KMS-11 (cell line): Measurements from ENCODE around the gene DENND1C.

Experiments
- H2AFZ ChIP-seq: fragments of 200-600 bp; sonication (generic); 2 replicates; pipeline ENCODE4 v1.6.1; 2016; ENCODE audit warnings: antibody characterized with exemption, mixed run types, low read depth
- H3K27ac ChIP-seq: fragments of 200-600 bp; sonication (generic); 2 replicates; pipeline ENCODE4 v1.6.1; 2016; ENCODE audit warnings: mild to moderate bottlenecking, mixed run types
- H3K27me3 ChIP-seq: fragments of 200-600 bp; sonication (generic); 2 replicates; pipeline ENCODE4 v1.6.1; 2017; ENCODE audit warnings: mild to moderate bottlenecking, low read depth, mixed run types, moderate library complexity; ENCODE audit not compliant: insufficient read depth
- H3K36me3 ChIP-seq: fragments of 200-600 bp; sonication (generic); 2 replicates; pipeline ENCODE4 v1.6.1; 2017; ENCODE audit warnings: mild to moderate bottlenecking, mixed run types; ENCODE audit not compliant: insufficient read depth
- H3K4me1 ChIP-seq: fragments of 200-600 bp; sonication (generic); 2 replicates; pipeline ENCODE4 v1.6.1; 2016; ENCODE audit warnings: mild to moderate bottlenecking, low read depth, mixed run types; ENCODE audit not compliant: poor library complexity, severe bottlenecking
- H3K4me2 ChIP-seq: fragments of 200-600 bp; sonication (generic); 2 replicates; pipeline ENCODE4 v1.7.0; 2016; ENCODE audit warnings: mild to moderate bottlenecking, mixed run types
- H3K4me3 ChIP-seq: fragments of 200-600 bp; sonication (generic); IDR thresholded peaks from 2 replicates; pipeline ENCODE4 v1.6.1; 2017; ENCODE audit warnings: low read depth, low read length, mixed read lengths; ENCODE audit not compliant: insufficient read depth
- H3K79me2 ChIP-seq: fragments of 200-600 bp; sonication (generic); 2 replicates; pipeline ENCODE4 v1.6.1; 2016; ENCODE audit warnings: low read depth, mixed run types; ENCODE audit not compliant: insufficient read depth
- H3K9ac ChIP-seq: fragments of 200-600 bp; sonication (generic); 2 replicates; pipeline ENCODE4 v1.6.1; 2016; ENCODE audit warnings: mild to moderate bottlenecking, mixed run types
- H4K20me1 ChIP-seq: fragments of 200-600 bp; sonication (generic); 2 replicates; pipeline ENCODE4 v1.6.1; 2016; ENCODE audit warnings: mild to moderate bottlenecking, mixed run types; ENCODE audit not compliant: insufficient read depth
- CTCF ChIP-seq: fragments of 200-600 bp; sonication (generic); conservative IDR thresholded peaks from 2 replicates; pipeline ENCODE4 v1.6.1; 2017; ENCODE audit warnings: low read depth, mild to moderate bottlenecking, antibody characterized with exemption, low read length, moderate library complexity, mixed read lengths

Gene DENND1C

GRCh38 chr19:6439743-6440142 is 41.8 kb downstream of the DENND1C start:
- Histone ChIP-seq H2AFZ (no peak overlapping the region), H3K4me2 (no peak overlapping the region), H4K20me1 (no peaks in the 10 kb centered on the region), H3K27ac (no peak overlapping the region), H3K4me3 (no peak overlapping the region), H3K79me2 (no peaks in the 10 kb centered on the region), H3K36me3 (no peaks in the 10 kb centered on the region), H3K4me1 (no peaks in the 10 kb centered on the region), H3K27me3 (no peaks in the 10 kb centered on the region), H3K9ac (no peak overlapping the region)
- no peak for TF ChIP-seq CTCF

- no peak for TF ChIP-seq CTCF
- Histone ChIP-seq H3K36me3 (no peaks in the 10 kb centered on the region), H3K79me2 (no peaks in the 10 kb centered on the region)
Measured at GRCh38 chr19:6433663-6434062, 47.9 kb downstream of the DENND1C start, which contains the start of gene SLC25A41. TSS of gene SLC25A41 (minus strand) at chr19:6433763. CDS start at chr19:6433693, 70 bp downstream.

GRCh38 chr19:6433165-6433564 is 48.4 kb downstream of the DENND1C start:
- H3K4me1 ChIP-seq, result no peaks in the 10 kb centered on the region

More at GRCh38 chr19:6433663-6434062, 47.9 kb downstream of the DENND1C start, which contains the start of gene SLC25A41:
- H3K27ac ChIP-seq, result no peak within 1 kb of the TSS
- no peak within 1 kb of the TSS for H3K4me3 ChIP-seq
- no peaks in the 10 kb centered on the region for H4K20me1 ChIP-seq
- no peak within 1 kb of the TSS for H3K9ac ChIP-seq
- no peaks in the 10 kb centered on the region for H3K4me1 ChIP-seq
- H2AFZ ChIP-seq, result no peak within 1 kb of the TSS
- H3K27me3 ChIP-seq, result no peaks in the 10 kb centered on the region; the same call in 1 of the 2 replicates
- no peak within 1 kb of the TSS for H3K4me2 ChIP-seq

GRCh38 chr19:6431891-6432290 is 49.7 kb downstream of the DENND1C start:
- Histone ChIP-seq H4K20me1 (no peaks in the 10 kb centered on the region), H3K4me3 (no peak overlapping the region), H3K9ac (no peak overlapping the region), H3K27me3 (no peaks in the 10 kb centered on the region; the same call in 1 of the 2 replicates), H3K4me2 (no peak overlapping the region), H3K79me2 (no peaks in the 10 kb centered on the region), H3K27ac (no peak overlapping the region), H2AFZ (no peak overlapping the region), H3K36me3 (no peaks in the 10 kb centered on the region), H3K4me1 (no peaks in the 10 kb centered on the region)
- no peak for TF ChIP-seq CTCF

More at GRCh38 chr19:6433165-6433564, 48.4 kb downstream of the DENND1C start:
- no peak overlapping the region for H3K4me2 ChIP-seq
- no peak overlapping the region for H3K9ac ChIP-seq
- H3K79me2 ChIP-seq, result no peaks in the 10 kb centered on the region
- H3K36me3 ChIP-seq, result no peaks in the 10 kb centered on the region
- no peaks in the 10 kb centered on the region for H4K20me1 ChIP-seq
- H3K27ac ChIP-seq, result no peak overlapping the region
- H3K27me3 ChIP-seq, result no peaks in the 10 kb centered on the region; the same call in 1 of the 2 replicates
- no peak overlapping the region for H3K4me3 ChIP-seq
- no peak overlapping the region for H2AFZ ChIP-seq
- TF ChIP-seq CTCF, result no peak
